GM19467 (cell line): ENCODE data around the gene RRM1.

Experiments used
- ATAC-seq: cut with Tn5 transposase; IDR thresholded peaks from one replicate; pipeline ENCODE4 v1.9.1; 2021; ENCODE audit warnings: mild to moderate bottlenecking, moderate library complexity; ENCODE audit not compliant: unreplicated experiment

The RRM1 gene

DNA sequence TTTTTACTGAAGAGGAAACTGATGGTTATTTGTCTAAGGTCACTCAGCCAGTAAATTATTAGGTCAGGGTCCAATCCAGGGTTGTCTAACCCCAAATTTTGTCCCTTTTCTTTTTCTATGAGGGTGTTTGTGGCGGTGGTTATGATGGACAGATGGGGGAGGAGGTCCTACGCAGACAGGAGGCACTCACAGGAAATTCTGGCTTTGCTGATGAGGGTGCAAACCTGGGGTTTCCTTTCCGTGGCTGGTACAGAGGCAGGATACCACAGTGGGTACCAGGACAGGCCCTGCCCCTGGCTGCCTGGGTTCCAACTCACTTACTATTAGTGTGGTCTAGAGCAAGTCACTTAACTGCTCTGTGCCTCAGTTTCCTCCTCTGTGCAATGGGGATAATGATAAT, 91.0 kb downstream of the RRM1 start:
- no peak for ATAC-seq

GRCh38 chr11:4186464-4187054, 92.0 kb downstream of the RRM1 start:
- ATAC-seq: no peak

DNA sequence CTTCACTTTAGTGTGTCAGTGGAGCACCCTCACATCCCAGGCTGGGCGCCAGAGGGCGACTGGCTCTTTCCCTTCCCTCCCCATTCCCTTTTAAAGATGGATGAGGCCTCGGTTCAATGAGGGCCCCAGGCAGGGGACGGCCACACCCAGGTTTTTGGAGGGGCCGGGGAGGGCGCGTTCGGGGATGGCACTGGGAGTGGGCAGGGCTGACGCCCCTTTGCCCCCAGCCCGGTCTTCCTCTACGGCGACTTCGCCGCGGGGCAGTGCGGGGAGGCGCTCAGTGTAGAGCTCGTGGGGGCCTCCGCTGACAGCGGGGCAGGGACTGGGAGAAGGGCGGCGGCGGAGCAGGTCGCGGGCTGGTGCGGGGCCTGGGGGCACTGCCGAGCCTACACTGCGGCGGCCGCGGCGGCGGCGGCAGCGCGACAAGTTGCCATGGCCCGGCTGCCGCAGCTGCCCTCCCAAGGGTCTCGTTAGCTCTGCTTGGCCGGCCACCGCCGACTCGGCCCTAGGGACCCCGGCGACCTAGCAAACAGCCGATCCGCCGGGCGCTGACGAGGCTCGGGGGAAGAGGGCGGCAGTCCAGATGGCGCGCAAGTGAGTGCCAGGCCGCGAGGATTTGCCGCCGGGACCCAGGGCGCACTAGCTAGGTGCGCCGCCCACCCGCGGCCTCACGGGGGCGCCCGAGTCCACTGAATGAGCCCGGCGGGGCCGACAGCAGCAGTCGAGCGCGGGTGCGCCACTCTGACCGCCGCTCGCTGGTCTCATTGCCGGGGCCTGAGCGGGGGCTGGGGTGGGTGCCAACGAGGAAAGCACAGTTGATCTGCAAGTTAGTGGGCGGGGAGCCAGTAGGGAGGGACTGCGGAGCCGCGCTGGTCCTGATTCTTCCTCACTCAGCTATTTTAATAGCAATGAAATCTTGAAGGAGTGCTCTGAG, 92.7 kb downstream of the RRM1 start:
- ATAC-seq: peak; percentile 88
